IMR-90 (cell line): Measurements from ENCODE around the gene VAV3. TPM values are rescaled to one million over a fixed set of nuclear protein-coding genes. Genes with fewer than 3 reads are reported as not detected.

Experiments used
- ATAC-seq: fragments of 200-7000 bp; cut with Tn5 transposase; 2 replicates; pipeline ENCODE4 v1.9.1; 2020; ENCODE audit warnings: low read depth, mild to moderate bottlenecking, moderate library complexity
- BruUV-seq: library from RNA; stranded (reverse); fragments of 400-500 nt; replicated peaks from 2 replicates; lab custom pipeline; 2021; lab: Mats Ljungman, UMichigan
- CTCF ChIA-PET: fragments of 300-600 bp; formaldehyde crosslinking; extraction: SDS; loops from one replicate; lab custom pipeline; 2021; ENCODE audit warnings: antibody characterized with exemption; lab: Yijun Ruan, JAX
- POLR2A ChIA-PET: fragments of 300-600 bp; sonication (Branson Sonifier 250); formaldehyde crosslinking; loops from one replicate; lab custom pipeline; 2022; ENCODE audit warnings: antibody characterized with exemption; ENCODE audit not compliant: unreplicated experiment; lab: Charles Lee
- DNase-seq: peaks from one replicate; pipeline ENCODE4 v3.0.0; 2013
- H2AFZ ChIP-seq: replicated peaks from 2 replicates; pipeline ENCODE3; 2013; ENCODE audit warnings: low read length, mild to moderate bottlenecking; ENCODE audit not compliant: poor library complexity
- H2AK5ac ChIP-seq: 2 replicates; pipeline ENCODE4 v1.6.1; 2013; ENCODE audit warnings: low read depth, low read length, inconsistent platforms
- H2AK9ac ChIP-seq: replicated peaks from 2 replicates; pipeline ENCODE3; 2013; ENCODE audit warnings: mild to moderate bottlenecking, low read depth, low read length, moderate library complexity; ENCODE audit not compliant: poor library complexity
- H2BK120ac ChIP-seq: 2 replicates; pipeline ENCODE4 v1.6.1; 2013; ENCODE audit warnings: low read depth, low read length, inconsistent platforms
- H2BK15ac ChIP-seq: 3 replicates; pipeline ENCODE4 v1.6.1; 2013; ENCODE audit warnings: low read depth, low read length, inconsistent platforms
- H2BK20ac ChIP-seq: 2 replicates; pipeline ENCODE4 v1.6.1; 2013; ENCODE audit warnings: low read depth, mild to moderate bottlenecking, inconsistent platforms, low read length, moderate library complexity
- H2BK5ac ChIP-seq: 2 replicates; pipeline ENCODE4 v1.6.1; 2013; ENCODE audit warnings: mild to moderate bottlenecking, low read depth, low read length, inconsistent platforms; ENCODE audit not compliant: poor library complexity, severe bottlenecking
- H3K14ac ChIP-seq: replicated peaks from 2 replicates; pipeline ENCODE4 v1.6.1; 2013; ENCODE audit warnings: low read depth, low read length, inconsistent platforms
- H3K18ac ChIP-seq: 2 replicates; pipeline ENCODE4 v1.6.1; 2013; ENCODE audit warnings: low read depth, low read length, control low read depth
- H3K23ac ChIP-seq: 2 replicates; pipeline ENCODE4 v1.6.1; 2013; ENCODE audit warnings: low read depth, low read length, inconsistent platforms
- H3K27ac ChIP-seq: 2 replicates; pipeline ENCODE4 v1.5.1; 2013; ENCODE audit warnings: mild to moderate bottlenecking, control low read depth, low read length; ENCODE audit not compliant: insufficient read depth
- H3K27me3 ChIP-seq: 2 replicates; pipeline ENCODE4 v1.6.1; 2013; ENCODE audit warnings: low read length; ENCODE audit not compliant: control insufficient read depth, insufficient read depth
- H3K36me3 ChIP-seq: 2 replicates; pipeline ENCODE4 v1.6.1; 2013; ENCODE audit warnings: low read length, mixed read lengths; ENCODE audit not compliant: control insufficient read depth, insufficient read depth
- H3K4ac ChIP-seq: 2 replicates; pipeline ENCODE4 v1.6.1; 2013; ENCODE audit warnings: low read depth, low read length, inconsistent platforms
- H3K4me1 ChIP-seq: 2 replicates; pipeline ENCODE4 v1.6.1; 2013; ENCODE audit warnings: low read length, mixed read lengths; ENCODE audit not compliant: control insufficient read depth, insufficient read depth
- H3K4me2 ChIP-seq: 2 replicates; pipeline ENCODE4 v1.6.1; 2013; ENCODE audit warnings: low read depth, mild to moderate bottlenecking, control low read depth, low read length, moderate library complexity
- H3K4me3 ChIP-seq: 2 replicates; pipeline ENCODE4 v1.5.1; 2013; ENCODE audit warnings: low read depth, mild to moderate bottlenecking, control low read depth, low read length, moderate library complexity; ENCODE audit not compliant: insufficient read depth
- H3K56ac ChIP-seq: 2 replicates; pipeline ENCODE4 v1.6.1; 2013; ENCODE audit warnings: low read length, inconsistent platforms; ENCODE audit not compliant: insufficient read depth; ENCODE audit errors: extremely low read depth
- H3K79me1 ChIP-seq, 2 experiments: 2 replicates each; pipeline ENCODE4 v1.6.1; 2013; ENCODE audit warnings: low read length in 2 of 2, inconsistent platforms in 1 of 2, low read depth in 1 of 2
- H3K9ac ChIP-seq: 2 replicates; pipeline ENCODE4 v1.6.1; 2013; ENCODE audit warnings: low read depth, low read length, control low read depth
- H3K9me1 ChIP-seq: 2 replicates; pipeline ENCODE4 v1.6.1; 2013; ENCODE audit warnings: low read length, inconsistent platforms; ENCODE audit not compliant: insufficient read depth
- H3K9me3 ChIP-seq: 2 replicates; pipeline ENCODE4 v1.6.1; 2013; ENCODE audit warnings: low read length; ENCODE audit not compliant: control insufficient read depth, insufficient read depth
- H4K20me1 ChIP-seq: 2 replicates; pipeline ENCODE4 v1.6.1; 2013; ENCODE audit warnings: low read length, inconsistent platforms; ENCODE audit not compliant: insufficient read depth
- H4K5ac ChIP-seq: 2 replicates; pipeline ENCODE4 v1.6.1; 2013; ENCODE audit warnings: mild to moderate bottlenecking, low read depth, low read length, control low read depth
- H4K8ac ChIP-seq, 2 experiments: 2 replicates each; pipeline ENCODE4 v1.6.1; 2013; ENCODE audit warnings: low read depth in 2 of 2, low read length in 2 of 2, control low read depth in 1 of 2, inconsistent platforms in 1 of 2
- H4K91ac ChIP-seq: 2 replicates; pipeline ENCODE4 v1.6.1; 2013; ENCODE audit warnings: low read depth, low read length, inconsistent platforms; ENCODE audit not compliant: insufficient read depth
- BHLHE40 ChIP-seq: fragments of 150-350 bp; IDR thresholded peaks from 2 replicates; pipeline ENCODE4 v1.6.1; 2016; ENCODE audit warnings: mild to moderate bottlenecking, low read depth, low read length
- CEBPB ChIP-seq: IDR thresholded peaks from 2 replicates; pipeline ENCODE4 v1.6.1; 2012; ENCODE audit warnings: low read depth, low read length, improper control_type of control experiment
- CHD1 ChIP-seq: IDR thresholded peaks from 2 replicates; pipeline ENCODE4 v1.6.1; 2012; ENCODE audit warnings: low read depth, low read length, improper control_type of control experiment
- CTCF ChIP-seq: conservative IDR thresholded peaks from 2 replicates; pipeline ENCODE4 v1.5.1; 2012; ENCODE audit warnings: mild to moderate bottlenecking, low read depth, low read length, improper control_type of control experiment
- ELK1 ChIP-seq: fragments of 150-350 bp; IDR thresholded peaks from 2 replicates; pipeline ENCODE4 v1.6.1; 2016; ENCODE audit warnings: low read depth, mild to moderate bottlenecking, low read length, moderate library complexity, borderline replicate concordance
- FOS ChIP-seq: fragments of 150-350 bp; IDR thresholded peaks from 2 replicates; pipeline ENCODE4 v1.6.1; 2016; ENCODE audit warnings: low read depth, low read length
- MAFK ChIP-seq: IDR thresholded peaks from 2 replicates; pipeline ENCODE4 v1.6.1; 2012; ENCODE audit warnings: low read depth, low read length, improper control_type of control experiment
- MAZ ChIP-seq: IDR thresholded peaks from 2 replicates; pipeline ENCODE4 v1.6.1; 2012; ENCODE audit warnings: low read depth, mild to moderate bottlenecking, low read length, improper control_type of control experiment, moderate library complexity, borderline replicate concordance
- MXI1 ChIP-seq: IDR thresholded peaks from 2 replicates; pipeline ENCODE4 v1.6.1; 2012; ENCODE audit warnings: low read depth, mild to moderate bottlenecking, low read length, moderate library complexity, borderline replicate concordance
- NFE2L2 ChIP-seq: fragments of 150-350 bp; IDR thresholded peaks from 2 replicates; pipeline ENCODE4 v1.6.1; 2016; ENCODE audit warnings: low read depth, mild to moderate bottlenecking, low read length
- POLR2A ChIP-seq: IDR thresholded peaks from 2 replicates; pipeline ENCODE4 v1.6.1; 2012; ENCODE audit warnings: mild to moderate bottlenecking, low read depth, low read length
- RAD21 ChIP-seq: IDR thresholded peaks from 2 replicates; pipeline ENCODE4 v1.6.1; 2012; ENCODE audit warnings: low read length, improper control_type of control experiment
- RCOR1 ChIP-seq: IDR thresholded peaks from 2 replicates; pipeline ENCODE4 v1.6.1; 2012; ENCODE audit warnings: mild to moderate bottlenecking, low read length, improper control_type of control experiment; ENCODE audit not compliant: insufficient replicate concordance
- SMC3 ChIP-seq: fragments of 150-350 bp; IDR thresholded peaks from 2 replicates; pipeline ENCODE4 v1.6.1; 2016; ENCODE audit warnings: low read depth, mild to moderate bottlenecking, antibody characterized with exemption, low read length, moderate library complexity
- USF2 ChIP-seq: fragments of 150-350 bp; IDR thresholded peaks from 2 replicates; pipeline ENCODE4 v1.6.1; 2017; ENCODE audit warnings: mild to moderate bottlenecking, antibody characterized with exemption, low read length, low read depth
- WGBS, 2 experiments: methylation state at CpG; one replicate each; pipeline versions ENCODE4 v1.1.5 to v1.1.7; 2013; ENCODE audit warnings: missing lambda C conversion rate in 2 of 2; ENCODE audit not compliant: insufficient read length in 1 of 2; ENCODE audit errors: extremely low coverage in 2 of 2; 5-methylcytosine and 5-hydroxymethylcytosine counted together
- dilution Hi-C: fragments of 300-500 bp; cut with HindIII; formaldehyde crosslinking; loops from one replicate; pipeline ENCODE4 v1.14.3; 2018; ENCODE audit warnings: low sequenced_read_pairs; ENCODE audit not compliant: unreplicated experiment
- in situ Hi-C: fragments of 300-500 bp; cut with MboI; formaldehyde crosslinking; loops from 3 replicates; pipeline ENCODE4 v1.14.3; 2019; ENCODE audit warnings: low sequenced_read_pairs, inconsistent platforms, mixed read lengths
- intact Hi-C: fragments of 100-400 bp; cut with micrococcal nuclease; formaldehyde crosslinking; loops from 2 replicates; pipeline ENCODE4 v1.10.0; 2022
- polyA plus RNA-seq, 3 experiments: library from polyadenylated mRNA; depleted of rRNA; stranded (reverse); fragments of >200 nt; gene quantifications; 2 replicates each; pipeline ENCODE4 v1.2.3, GENCODE V29; 2012; ENCODE audit warnings: low replicate concordance in 1 of 3
- total RNA-seq: library from RNA; depleted of rRNA; stranded (reverse); fragments of >200 nt; gene quantifications from 2 replicates; pipeline ENCODE4 v1.2.3, GENCODE V29; 2012

Gene VAV3
- total and polyA plus RNA-seq, 2 of the 4 experiments (the other 2 are of a cell fraction), result 0.12 to 0.18 TPM

GRCh38 chr1:107942814-107943213 is 22.2 kb downstream of the VAV3 start:
- WGBS, 2 experiments, result no CpG with 5 or more reads among the region's 1 CpG
- Histone ChIP-seq H4K8ac (no peak overlapping the region), H3K27me3 (no peaks in the 10 kb centered on the region), H3K9me3 (no peaks in the 10 kb centered on the region), H2AK9ac (no peak overlapping the region), H3K4me3 (no peak overlapping the region), H3K4me1 (no peaks in the 10 kb centered on the region), H3K18ac (no peak overlapping the region), H2BK20ac (no peak overlapping the region), H3K56ac (no peak overlapping the region), H2AFZ (no peak overlapping the region), H3K9me1 (no peaks in the 10 kb centered on the region), H3K23ac (no peak overlapping the region), H3K14ac (no peak overlapping the region), H2AK5ac (no peak overlapping the region), H3K9ac (no peak overlapping the region), H3K4me2 (no peak overlapping the region), H2BK5ac (no peak overlapping the region), H4K5ac (no peak overlapping the region), H3K27ac (no peak overlapping the region), H3K79me1 (no peaks in the 10 kb centered on the region), H4K20me1 (no peaks in the 10 kb centered on the region), H2BK15ac (no peak overlapping the region), H4K91ac (no peak overlapping the region), H2BK120ac (no peak overlapping the region), H3K36me3 (no peaks in the 10 kb centered on the region), H3K4ac (no peak overlapping the region)
- BruUV-seq, result no TSS peak
- ChIA-PET CTCF (no interaction called here), POLR2A (no interaction called here)
- dilution Hi-C loops (no loop called here), in situ Hi-C loops (no loop called here), intact Hi-C loops (no loop called here)
- DNase-seq (no peak), ATAC-seq (no peak)
- TF ChIP-seq MAZ (no peak), RCOR1 (no peak), MAFK (no peak), POLR2A (no peak), BHLHE40 (no peak), NFE2L2 (no peak), CTCF (no peak), USF2 (no peak), ELK1 (no peak), FOS (no peak), RAD21 (no peak), CEBPB (no peak), MXI1 (no peak), SMC3 (no peak), CHD1 (no peak)
